HFF-Myc (cell line): ENCODE data around the gene SPHKAP.
A peak's percentile ranks its signal among the peaks of the same experiment; 100 is the strongest.

Experiments
- DNase-seq: peaks from one replicate; pipeline ENCODE4 v3.0.0-alpha.2; 2011; ENCODE audit warnings: low read depth; ENCODE audit errors: extremely low read depth
- H3K4me3 ChIP-seq: replicated peaks from 2 replicates; pipeline ENCODE4 v1.5.1; 2011; ENCODE audit warnings: low read depth, mild to moderate bottlenecking, control low read depth, low read length
- TF ChIP-seq, protein P1 (sequence below): IDR thresholded peaks from 2 replicates; pipeline ENCODE4 v1.5.1; 2012; ENCODE audit warnings: mild to moderate bottlenecking, low read depth, low read length, control low read depth; ENCODE audit errors: missing control alignments

SPHKAP gene

GRCh38 chr2:228039752-228040534, 141.5 kb downstream of the SPHKAP start:
- TF ChIP-seq, protein P1, sequence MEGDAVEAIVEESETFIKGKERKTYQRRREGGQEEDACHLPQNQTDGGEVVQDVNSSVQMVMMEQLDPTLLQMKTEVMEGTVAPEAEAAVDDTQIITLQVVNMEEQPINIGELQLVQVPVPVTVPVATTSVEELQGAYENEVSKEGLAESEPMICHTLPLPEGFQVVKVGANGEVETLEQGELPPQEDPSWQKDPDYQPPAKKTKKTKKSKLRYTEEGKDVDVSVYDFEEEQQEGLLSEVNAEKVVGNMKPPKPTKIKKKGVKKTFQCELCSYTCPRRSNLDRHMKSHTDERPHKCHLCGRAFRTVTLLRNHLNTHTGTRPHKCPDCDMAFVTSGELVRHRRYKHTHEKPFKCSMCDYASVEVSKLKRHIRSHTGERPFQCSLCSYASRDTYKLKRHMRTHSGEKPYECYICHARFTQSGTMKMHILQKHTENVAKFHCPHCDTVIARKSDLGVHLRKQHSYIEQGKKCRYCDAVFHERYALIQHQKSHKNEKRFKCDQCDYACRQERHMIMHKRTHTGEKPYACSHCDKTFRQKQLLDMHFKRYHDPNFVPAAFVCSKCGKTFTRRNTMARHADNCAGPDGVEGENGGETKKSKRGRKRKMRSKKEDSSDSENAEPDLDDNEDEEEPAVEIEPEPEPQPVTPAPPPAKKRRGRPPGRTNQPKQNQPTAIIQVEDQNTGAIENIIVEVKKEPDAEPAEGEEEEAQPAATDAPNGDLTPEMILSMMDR: peak; percentile 51
- peak; percentile 4 for DNase-seq
- no peak overlapping the region for H3K4me3 ChIP-seq

DNA sequence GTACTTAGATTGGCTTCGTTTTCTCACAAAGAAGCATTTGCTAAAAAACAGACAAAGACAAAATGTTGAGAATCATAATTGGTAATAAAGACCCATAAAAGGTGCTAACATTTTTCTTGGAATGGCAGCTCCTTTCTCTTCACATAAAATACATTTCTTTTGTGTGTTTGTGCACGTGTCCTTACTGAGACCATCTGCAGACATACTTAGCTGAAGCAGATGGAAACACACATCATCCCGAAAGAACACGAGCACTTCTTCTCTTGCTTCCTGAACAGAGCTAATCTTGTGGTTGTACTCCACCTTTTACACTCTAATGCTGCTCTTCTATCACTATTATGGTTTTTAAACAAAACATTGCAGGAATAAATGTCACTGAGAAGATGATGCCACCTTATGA, 142.5 kb downstream of the SPHKAP start:
- H3K4me3 ChIP-seq: no peak overlapping the region
- TF ChIP-seq, protein P1: no peak
- no peak for DNase-seq

GRCh38 chr2:228037915-228038314, 143.6 kb downstream of the SPHKAP start:
- no peak overlapping the region for H3K4me3 ChIP-seq
- DNase-seq: no peak
- TF ChIP-seq, protein P1: no peak

DNA sequence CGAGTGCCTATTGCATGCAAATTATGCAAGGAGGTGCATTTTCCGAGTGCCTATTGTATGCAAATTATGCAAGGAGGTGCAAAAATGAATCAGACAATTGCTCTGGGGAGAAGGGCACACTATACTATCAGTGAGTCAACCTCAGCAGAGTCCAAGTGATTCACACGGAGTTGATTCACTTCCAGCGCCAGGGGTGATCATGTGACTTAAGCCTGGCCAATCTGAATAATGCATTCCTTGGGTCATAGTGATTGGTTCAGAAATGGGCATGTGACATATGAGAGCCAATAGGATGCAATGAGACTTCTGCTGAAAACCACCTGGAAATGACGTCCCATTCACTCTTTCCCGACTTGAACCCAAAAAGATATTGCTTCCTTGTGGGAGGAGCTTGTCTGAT, 157.9 kb downstream of the SPHKAP start:
- H3K4me3 ChIP-seq: no peak overlapping the region
- TF ChIP-seq, protein P1: no peak
- DNase-seq: no peak

DNA sequence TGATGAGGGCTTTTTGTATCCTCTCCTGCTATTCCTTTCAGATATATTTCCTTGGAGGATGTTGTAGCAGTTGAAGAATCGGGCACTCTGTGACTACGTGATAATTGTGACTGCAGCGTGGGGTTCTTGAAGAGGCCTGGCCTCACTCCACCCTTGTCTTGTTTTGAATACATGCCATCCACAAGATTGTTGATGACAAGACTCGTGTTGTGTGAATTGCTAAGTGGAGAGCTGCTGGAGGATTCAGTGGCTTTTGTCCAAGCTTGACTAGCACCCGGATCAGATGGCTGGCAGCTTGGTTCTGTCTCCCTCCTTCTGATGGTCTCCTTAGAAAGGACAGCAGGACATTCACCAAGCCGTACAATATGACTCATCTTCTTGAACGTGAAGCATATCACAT, 163.2 kb downstream of the SPHKAP start:
- DNase-seq: no peak
- TF ChIP-seq, protein P1: no peak
- H3K4me3 ChIP-seq: no peak overlapping the region

GRCh38 chr2:228017784-228018183, 163.7 kb downstream of the SPHKAP start:
- no peak overlapping the region for H3K4me3 ChIP-seq
- TF ChIP-seq, protein P1: no peak
- DNase-seq: no peak
